OCI-LY7 (cell line): Measurements from ENCODE around the gene GLE1.

Experiments used
- CTCF ChIP-seq: fragments of 200-600 bp; sonication (generic); conservative IDR thresholded peaks from 2 replicates; pipeline ENCODE4 v1.5.1; 2014; ENCODE audit warnings: mild to moderate bottlenecking, antibody characterized with exemption, low read length, moderate library complexity, mixed read lengths
- EZH2phosphoT487 ChIP-seq: fragments of 200-600 bp; sonication (generic); IDR thresholded peaks from 2 replicates; pipeline ENCODE4 v1.6.1; 2018; ENCODE audit warnings: low read depth, borderline replicate concordance, mild to moderate bottlenecking, mixed run types, antibody characterized with exemption, low read length, moderate library complexity, mixed read lengths

- TF ChIP-seq CTCF (no peak), EZH2phosphoT487 (no peak)
Observed at GRCh38 chr9:128555180-128555721, 50.7 kb downstream of the GLE1 start.
